Liver (tissue), 3 donors: Measurements from ENCODE around the gene BICDL1.

Experiments
- EGR1 ChIP-seq, 2 donors: IDR thresholded peaks; 2 replicates each; pipeline ENCODE4 v1.6.1; 2016 to 2018; ENCODE audit warnings: antibody characterized with exemption in 2 of 2, low read depth in 2 of 2
- FOXA2 ChIP-seq: IDR thresholded peaks from 2 replicates; pipeline ENCODE4 v1.6.1; 2016; ENCODE audit warnings: antibody characterized with exemption
- HNF4A ChIP-seq, 2 donors: conservative IDR thresholded peaks; 2 replicates each; pipeline ENCODE4 v1.6.1; 2016; ENCODE audit warnings: antibody characterized with exemption in 2 of 2, mild to moderate bottlenecking in 2 of 2
- HNF4G ChIP-seq: IDR thresholded peaks from 2 replicates; pipeline ENCODE4 v1.6.1; 2016; ENCODE audit warnings: antibody characterized with exemption
- RXRA ChIP-seq, 2 donors: IDR thresholded peaks; 2 replicates each; pipeline ENCODE4 v1.6.1; 2017 to 2018; ENCODE audit warnings: antibody characterized with exemption in 2 of 2, mild to moderate bottlenecking in 1 of 2
- SP1 ChIP-seq: IDR thresholded peaks from 2 replicates; pipeline ENCODE4 v1.6.1; 2018; ENCODE audit warnings: antibody characterized with exemption, mild to moderate bottlenecking
- TAF1 ChIP-seq: conservative IDR thresholded peaks from 2 replicates; pipeline ENCODE4 v1.6.1; 2016; ENCODE audit warnings: antibody characterized with exemption, mild to moderate bottlenecking
- YY1 ChIP-seq: IDR thresholded peaks from 2 replicates; pipeline ENCODE4 v1.6.1; 2016; ENCODE audit warnings: antibody characterized with exemption, mild to moderate bottlenecking
- TF ChIP-seq, protein P1 (sequence below): fragments of 150-350 bp; IDR thresholded peaks from 2 replicates; pipeline ENCODE4 v1.5.1; 2017; ENCODE audit warnings: improper control_type of control experiment, low read depth, low read length; ENCODE audit not compliant: missing input control
- TF ChIP-seq, protein P2 (sequence below): IDR thresholded peaks from 2 replicates; pipeline ENCODE4 v1.6.1; 2016; ENCODE audit warnings: antibody characterized with exemption
- TF ChIP-seq, protein P3 (sequence below): IDR thresholded peaks from 2 replicates; pipeline ENCODE4 v1.6.1; 2016; ENCODE audit warnings: antibody characterized with exemption, mild to moderate bottlenecking
- TF ChIP-seq, protein P4 (sequence below): IDR thresholded peaks from 2 replicates; pipeline ENCODE4 v1.6.1; 2016; ENCODE audit warnings: antibody characterized with exemption
- donor health status: healthy.
- donor health status: healthy.

DNA sequence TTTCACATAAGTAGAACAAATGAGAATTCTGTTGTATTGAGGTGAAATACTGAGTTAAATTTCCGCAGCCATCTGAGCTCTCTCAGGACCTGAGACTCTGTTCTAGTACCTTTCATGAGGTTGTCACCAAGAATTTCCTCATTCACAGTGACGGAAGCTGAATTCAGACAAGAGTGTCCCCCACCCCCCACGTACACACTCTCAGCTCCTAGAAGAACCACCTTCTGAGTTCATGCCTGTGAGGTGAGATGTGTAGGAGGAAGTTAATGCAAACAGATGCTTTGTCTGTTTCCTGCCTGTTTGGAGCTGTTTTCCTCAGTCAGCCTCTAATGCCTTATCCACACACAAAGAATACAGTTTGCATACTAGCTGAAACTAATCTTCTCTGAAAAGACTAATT, 18.2 kb downstream of the BICDL1 start:
- TF ChIP-seq, protein P1, sequence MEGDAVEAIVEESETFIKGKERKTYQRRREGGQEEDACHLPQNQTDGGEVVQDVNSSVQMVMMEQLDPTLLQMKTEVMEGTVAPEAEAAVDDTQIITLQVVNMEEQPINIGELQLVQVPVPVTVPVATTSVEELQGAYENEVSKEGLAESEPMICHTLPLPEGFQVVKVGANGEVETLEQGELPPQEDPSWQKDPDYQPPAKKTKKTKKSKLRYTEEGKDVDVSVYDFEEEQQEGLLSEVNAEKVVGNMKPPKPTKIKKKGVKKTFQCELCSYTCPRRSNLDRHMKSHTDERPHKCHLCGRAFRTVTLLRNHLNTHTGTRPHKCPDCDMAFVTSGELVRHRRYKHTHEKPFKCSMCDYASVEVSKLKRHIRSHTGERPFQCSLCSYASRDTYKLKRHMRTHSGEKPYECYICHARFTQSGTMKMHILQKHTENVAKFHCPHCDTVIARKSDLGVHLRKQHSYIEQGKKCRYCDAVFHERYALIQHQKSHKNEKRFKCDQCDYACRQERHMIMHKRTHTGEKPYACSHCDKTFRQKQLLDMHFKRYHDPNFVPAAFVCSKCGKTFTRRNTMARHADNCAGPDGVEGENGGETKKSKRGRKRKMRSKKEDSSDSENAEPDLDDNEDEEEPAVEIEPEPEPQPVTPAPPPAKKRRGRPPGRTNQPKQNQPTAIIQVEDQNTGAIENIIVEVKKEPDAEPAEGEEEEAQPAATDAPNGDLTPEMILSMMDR: no peak
- TF ChIP-seq, protein P2, sequence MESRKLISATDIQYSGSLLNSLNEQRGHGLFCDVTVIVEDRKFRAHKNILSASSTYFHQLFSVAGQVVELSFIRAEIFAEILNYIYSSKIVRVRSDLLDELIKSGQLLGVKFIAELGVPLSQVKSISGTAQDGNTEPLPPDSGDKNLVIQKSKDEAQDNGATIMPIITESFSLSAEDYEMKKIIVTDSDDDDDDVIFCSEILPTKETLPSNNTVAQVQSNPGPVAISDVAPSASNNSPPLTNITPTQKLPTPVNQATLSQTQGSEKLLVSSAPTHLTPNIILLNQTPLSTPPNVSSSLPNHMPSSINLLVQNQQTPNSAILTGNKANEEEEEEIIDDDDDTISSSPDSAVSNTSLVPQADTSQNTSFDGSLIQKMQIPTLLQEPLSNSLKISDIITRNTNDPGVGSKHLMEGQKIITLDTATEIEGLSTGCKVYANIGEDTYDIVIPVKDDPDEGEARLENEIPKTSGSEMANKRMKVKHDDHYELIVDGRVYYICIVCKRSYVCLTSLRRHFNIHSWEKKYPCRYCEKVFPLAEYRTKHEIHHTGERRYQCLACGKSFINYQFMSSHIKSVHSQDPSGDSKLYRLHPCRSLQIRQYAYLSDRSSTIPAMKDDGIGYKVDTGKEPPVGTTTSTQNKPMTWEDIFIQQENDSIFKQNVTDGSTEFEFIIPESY: no peak
- no peak for TF ChIP-seq HNF4A (conservative IDR thresholded peaks at IDR 0.05)
- no peak for TF ChIP-seq FOXA2
- TF ChIP-seq, protein P3, sequence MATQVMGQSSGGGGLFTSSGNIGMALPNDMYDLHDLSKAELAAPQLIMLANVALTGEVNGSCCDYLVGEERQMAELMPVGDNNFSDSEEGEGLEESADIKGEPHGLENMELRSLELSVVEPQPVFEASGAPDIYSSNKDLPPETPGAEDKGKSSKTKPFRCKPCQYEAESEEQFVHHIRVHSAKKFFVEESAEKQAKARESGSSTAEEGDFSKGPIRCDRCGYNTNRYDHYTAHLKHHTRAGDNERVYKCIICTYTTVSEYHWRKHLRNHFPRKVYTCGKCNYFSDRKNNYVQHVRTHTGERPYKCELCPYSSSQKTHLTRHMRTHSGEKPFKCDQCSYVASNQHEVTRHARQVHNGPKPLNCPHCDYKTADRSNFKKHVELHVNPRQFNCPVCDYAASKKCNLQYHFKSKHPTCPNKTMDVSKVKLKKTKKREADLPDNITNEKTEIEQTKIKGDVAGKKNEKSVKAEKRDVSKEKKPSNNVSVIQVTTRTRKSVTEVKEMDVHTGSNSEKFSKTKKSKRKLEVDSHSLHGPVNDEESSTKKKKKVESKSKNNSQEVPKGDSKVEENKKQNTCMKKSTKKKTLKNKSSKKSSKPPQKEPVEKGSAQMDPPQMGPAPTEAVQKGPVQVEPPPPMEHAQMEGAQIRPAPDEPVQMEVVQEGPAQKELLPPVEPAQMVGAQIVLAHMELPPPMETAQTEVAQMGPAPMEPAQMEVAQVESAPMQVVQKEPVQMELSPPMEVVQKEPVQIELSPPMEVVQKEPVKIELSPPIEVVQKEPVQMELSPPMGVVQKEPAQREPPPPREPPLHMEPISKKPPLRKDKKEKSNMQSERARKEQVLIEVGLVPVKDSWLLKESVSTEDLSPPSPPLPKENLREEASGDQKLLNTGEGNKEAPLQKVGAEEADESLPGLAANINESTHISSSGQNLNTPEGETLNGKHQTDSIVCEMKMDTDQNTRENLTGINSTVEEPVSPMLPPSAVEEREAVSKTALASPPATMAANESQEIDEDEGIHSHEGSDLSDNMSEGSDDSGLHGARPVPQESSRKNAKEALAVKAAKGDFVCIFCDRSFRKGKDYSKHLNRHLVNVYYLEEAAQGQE: no peak
- TF ChIP-seq, protein P4, sequence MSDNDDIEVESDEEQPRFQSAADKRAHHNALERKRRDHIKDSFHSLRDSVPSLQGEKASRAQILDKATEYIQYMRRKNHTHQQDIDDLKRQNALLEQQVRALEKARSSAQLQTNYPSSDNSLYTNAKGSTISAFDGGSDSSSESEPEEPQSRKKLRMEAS: no peak
- TF ChIP-seq SP1: no peak
- no peak for TF ChIP-seq EGR1 (IDR thresholded peaks at IDR 0.05; ENCODE audit: low read depth in 2 of 2)
- no peak for TF ChIP-seq YY1
- TF ChIP-seq HNF4G: no peak
- no peak for TF ChIP-seq TAF1
- TF ChIP-seq RXRA (IDR thresholded peaks at IDR 0.05): no peak
